NB4 (cell line): ENCODE measurements around the gene PPM1B.

ENCODE experiments used
- DNase-seq: peaks from one replicate; pipeline ENCODE4 v3.0.0; 2010; ENCODE audit warnings: low read depth
- H3K4me3 ChIP-seq: one replicate; pipeline ENCODE4 v1.5.1; 2011; ENCODE audit warnings: mild to moderate bottlenecking, low read depth, low read length, moderate library complexity
- CTCF ChIP-seq: IDR thresholded peaks from one replicate; pipeline ENCODE4 v1.5.1; 2012; ENCODE audit warnings: low read depth, low read length
- MAX ChIP-seq: IDR thresholded peaks from 2 replicates; pipeline ENCODE4 v1.6.1; 2011; ENCODE audit warnings: low read depth, low read length
- MYC ChIP-seq: IDR thresholded peaks from 2 replicates; pipeline ENCODE4 v1.6.1; 2011; ENCODE audit warnings: low read depth, low read length
- POLR2A ChIP-seq: IDR thresholded peaks from 2 replicates; pipeline ENCODE4 v1.6.1; 2011; ENCODE audit warnings: mild to moderate bottlenecking; ENCODE audit not compliant: insufficient read length; ENCODE audit errors: extremely low read depth

Gene PPM1B

GRCh38 chr2:44269831-44270230 is 101.2 kb downstream of the PPM1B start:
- TF ChIP-seq MYC (no peak), POLR2A (no peak), CTCF (no peak), MAX (no peak)
- H3K4me3 ChIP-seq: no peak overlapping the region
- DNase-seq: no peak

GRCh38 chr2:44271296-44271695 is 102.6 kb downstream of the PPM1B start:
- TF ChIP-seq MAX (no peak), POLR2A (no peak), CTCF (no peak)
- no peak overlapping the region for H3K4me3 ChIP-seq
- no peak for DNase-seq

- TF ChIP-seq POLR2A (no peak), MYC (no peak), MAX (no peak), CTCF (no peak)
- no peak for DNase-seq
- H3K4me3 ChIP-seq: no peak overlapping the region
These were observed 104.4 kb downstream of the PPM1B start for GRCh38 chr2:44273076-44273475.

- DNase-seq: no peak
- TF ChIP-seq MAX: no peak
- H3K4me3 ChIP-seq: no peak overlapping the region
These were observed 104.9 kb downstream of the PPM1B start for GRCh38 chr2:44273596-44273995.

GRCh38 chr2:44275927-44276303 is 107.2 kb downstream of the PPM1B start:
- H3K4me3 ChIP-seq: no peak overlapping the region
- TF ChIP-seq POLR2A: no peak
- TF ChIP-seq CTCF: no peak
- no peak for TF ChIP-seq MAX
- no peak for TF ChIP-seq MYC
- DNase-seq: no peak

GRCh38 chr2:44277541-44277940 is 108.9 kb downstream of the PPM1B start:
- no peak overlapping the region for H3K4me3 ChIP-seq
- no peak for TF ChIP-seq CTCF
- TF ChIP-seq MAX: no peak
- TF ChIP-seq POLR2A: no peak
- TF ChIP-seq MYC: no peak
- DNase-seq: no peak
